CD14-positive monocyte (primary cell): ENCODE measurements around the gene CXCR4. TPM values are rescaled to one million over a fixed set of nuclear protein-coding genes. Genes with fewer than 3 reads are reported as not detected.
A peak's percentile ranks its signal among the peaks of the same experiment; 100 is the strongest.

ENCODE experiments used
- DNase-seq, 3 donors: peaks; one replicate each; pipeline ENCODE4 v3.0.0-alpha.2; 2011 to 2022
- H2AFZ ChIP-seq: 2 replicates; pipeline ENCODE4 v1.6.0; 2012; ENCODE audit warnings: mild to moderate bottlenecking, low read depth, low read length, inconsistent platforms; ENCODE audit not compliant: insufficient read depth, poor library complexity, severe bottlenecking
- H3K27ac ChIP-seq, 2 donors: 1 replicate in 1 of 2; 2 replicates in 1 of 2; pipeline ENCODE4 v1.5.1; 2012 to 2013; ENCODE audit warnings: low read length in 2 of 2, control low read depth in 1 of 2, inconsistent platforms in 1 of 2, low read depth in 1 of 2, mild to moderate bottlenecking in 1 of 2
- H3K27me3 ChIP-seq, 2 donors: one replicate each; pipeline versions ENCODE4 v1.6.0 to v1.6.1; 2011 to 2013; ENCODE audit warnings: low read length in 2 of 2; ENCODE audit not compliant: control insufficient read depth in 2 of 2, insufficient read depth in 2 of 2
- H3K36me3 ChIP-seq, 2 donors: replicated peaks in 1 of 2; 1 replicate in 1 of 2; 2 replicates in 1 of 2; pipeline versions ENCODE4 v1.5.1 to v1.6.1; 2012 to 2013; ENCODE audit warnings: low read length in 2 of 2, control low read depth in 1 of 2, inconsistent platforms in 1 of 2, mild to moderate bottlenecking in 1 of 2; ENCODE audit not compliant: insufficient read depth in 2 of 2, control insufficient read depth in 1 of 2
- H3K4me1 ChIP-seq, 2 donors: 1 replicate in 1 of 2; 2 replicates in 1 of 2; pipeline versions ENCODE4 v1.5.1 to v1.6.1; 2012 to 2013; ENCODE audit warnings: low read length in 2 of 2, control low read depth in 1 of 2, inconsistent platforms in 1 of 2, mild to moderate bottlenecking in 1 of 2, moderate library complexity in 1 of 2; ENCODE audit not compliant: insufficient read depth in 2 of 2, control insufficient read depth in 1 of 2
- H3K4me2 ChIP-seq: replicated peaks from 2 replicates; pipeline ENCODE3; 2012; ENCODE audit warnings: low read length, moderate library complexity, mild to moderate bottlenecking; ENCODE audit not compliant: poor library complexity, severe bottlenecking; ENCODE audit errors: extremely low read depth
- H3K4me3 ChIP-seq, 3 experiments: fragments of 200-600 bp in 1 of 3; sonication (generic) in 1 of 3; replicated peaks in 1 of 3; 1 replicate in 2 of 3; 2 replicates in 1 of 3; pipeline ENCODE4 v1.5.1; 2011 to 2013; ENCODE audit warnings: low read length in 3 of 3, mild to moderate bottlenecking in 3 of 3, control low read depth in 2 of 3, low read depth in 2 of 3, inconsistent platforms in 1 of 3, moderate library complexity in 1 of 3
- H3K79me2 ChIP-seq: 2 replicates; pipeline ENCODE4 v1.6.0; 2012; ENCODE audit warnings: mild to moderate bottlenecking, control low read depth, inconsistent platforms, low read length, moderate library complexity; ENCODE audit not compliant: insufficient read depth
- H3K9ac ChIP-seq: 2 replicates; pipeline ENCODE4 v1.6.0; 2017; ENCODE audit warnings: low read length, mild to moderate bottlenecking; ENCODE audit not compliant: insufficient read depth, poor library complexity, severe bottlenecking
- H3K9me3 ChIP-seq, 2 donors: replicated peaks in 1 of 2; 1 replicate in 1 of 2; 2 replicates in 1 of 2; pipeline versions ENCODE4 v1.5.1 to v1.6.1; 2012 to 2013; ENCODE audit warnings: low read length in 2 of 2, control low read depth in 1 of 2; ENCODE audit not compliant: control insufficient read depth in 1 of 2, insufficient read depth in 1 of 2
- H4K20me1 ChIP-seq: 2 replicates; pipeline ENCODE4 v1.6.0; 2012; ENCODE audit warnings: mild to moderate bottlenecking, low read length, control low read depth, moderate library complexity; ENCODE audit not compliant: insufficient read depth
- H3K27ac Mint-ChIP-seq, 7 donors: one replicate each; pipeline ENCODE4 v1.8.0; 2020; ENCODE audit warnings: mild to moderate bottlenecking in 7 of 7, mixed read lengths in 7 of 7, moderate library complexity in 6 of 7, inconsistent platforms in 2 of 7
- H3K27me3 Mint-ChIP-seq, 3 donors: one replicate each; pipeline ENCODE4 v1.8.0; 2021 to 2022; ENCODE audit warnings: low read depth in 3 of 3, mild to moderate bottlenecking in 3 of 3, mixed read lengths in 3 of 3, moderate library complexity in 3 of 3, inconsistent platforms in 1 of 3
- H3K36me3 Mint-ChIP-seq, 2 donors: one replicate each; pipeline ENCODE4 v1.8.0; 2020; ENCODE audit warnings: mixed read lengths in 2 of 2, inconsistent platforms in 1 of 2, mild to moderate bottlenecking in 1 of 2
- H3K4me1 Mint-ChIP-seq: one replicate; pipeline ENCODE4 v1.8.0; 2020; ENCODE audit warnings: mild to moderate bottlenecking, mixed read lengths
- H3K4me3 Mint-ChIP-seq, 2 donors: one replicate each; pipeline ENCODE4 v1.8.0; 2020; ENCODE audit warnings: mild to moderate bottlenecking in 2 of 2, mixed read lengths in 2 of 2, moderate library complexity in 1 of 2
- H3K9me3 Mint-ChIP-seq, 7 donors: one replicate each; pipeline ENCODE4 v1.8.0; 2020 to 2022; ENCODE audit warnings: mixed read lengths in 7 of 7, mild to moderate bottlenecking in 6 of 7, moderate library complexity in 6 of 7, inconsistent platforms in 2 of 7
- CTCF ChIP-seq: fragments of 200-600 bp; IDR thresholded peaks from one replicate; pipeline ENCODE4 v1.8.0; 2022; ENCODE audit warnings: antibody characterized with exemption, mild to moderate bottlenecking
- WGBS: methylation state at CpG from one replicate; pipeline ENCODE4 v1.1.5; 2013; ENCODE audit warnings: missing lambda C conversion rate; ENCODE audit not compliant: insufficient coverage; 5-methylcytosine and 5-hydroxymethylcytosine counted together
- intact Hi-C, 2 donors: fragments of 100-400 bp; cut with micrococcal nuclease; formaldehyde crosslinking; loops; one replicate each; pipeline versions ENCODE4 v1.15.0 to v1.15.1; 2023
- polyA plus RNA-seq, 3 donors: library from polyadenylated mRNA; depleted of rRNA in 1 of 3; unstranded in 2 of 3; stranded (reverse) in 1 of 3; fragments of 300-500 nt in 2 of 3; fragments of >200 nt in 1 of 3; fragmentation: Illumina TruSeq in 2 of 3; gene quantifications; 1 replicate in 2 of 3; 2 replicates in 1 of 3; pipeline ENCODE4 v1.2.3, GENCODE V29; 2012 to 2021

Gene CXCR4
- polyA plus RNA-seq, 3 donors, result 140 to 1,274 (median 391) TPM

GRCh38 chr2:136149011-136149410 is 31.1 kb upstream of the CXCR4 start:
- Histone ChIP-seq H3K36me3 (no peaks in the 10 kb centered on the region), H3K27ac (no peak overlapping the region), H3K4me3 (no peak overlapping the region), H3K9me3 (no peaks in the 10 kb centered on the region), H3K9ac (no peak overlapping the region), H3K4me2 (no peak overlapping the region), H3K79me2 (no peaks in the 10 kb centered on the region), H4K20me1 (no peaks in the 10 kb centered on the region), H3K4me1 (peaks cover 0 to 14% of the 10 kb centered on the region in 2 donors), H3K27me3 (no peaks in the 10 kb centered on the region), H2AFZ (no peak overlapping the region)
- H3K27ac Mint-ChIP-seq, result peak overlapping the region in 2 of 7 donors; percentile 12 to 59
- TF ChIP-seq CTCF, result no peak
- intact Hi-C loops, result no loop called here
- no peak overlapping the region for H3K4me3 Mint-ChIP-seq
- WGBS, result 60% methylated on average over 1 of the region's 1 CpG
- no peak for DNase-seq
- peaks cover 24% of the 10 kb centered on the region for H3K4me1 Mint-ChIP-seq
- peaks cover 0 to 1% of the 10 kb centered on the region in 2 donors for H3K36me3 Mint-ChIP-seq
- H3K9me3 Mint-ChIP-seq, result peaks cover 0 to 9% (median 4%) of the 10 kb centered on the region in 7 donors
- H3K27me3 Mint-ChIP-seq, result no peaks in the 10 kb centered on the region

GRCh38 chr2:136146564-136146963 is 28.6 kb upstream of the CXCR4 start:
- H3K9me3 ChIP-seq, result no peaks in the 10 kb centered on the region
- no peak for TF ChIP-seq CTCF
- no peak overlapping the region for H3K27ac ChIP-seq
- peaks cover 0 to 9% (median 3%) of the 10 kb centered on the region in 7 donors for H3K9me3 Mint-ChIP-seq
- no peaks in the 10 kb centered on the region for H4K20me1 ChIP-seq
- peaks cover 23% of the 10 kb centered on the region for H3K4me1 Mint-ChIP-seq
- intact Hi-C loops, result no loop called here
- no peaks in the 10 kb centered on the region for H3K27me3 ChIP-seq
- DNase-seq, result no peak
- H3K36me3 Mint-ChIP-seq, result peaks cover 0 to 1% of the 10 kb centered on the region in 2 donors
- peaks cover 9 to 25% of the 10 kb centered on the region in 2 donors for H3K4me1 ChIP-seq
- no peak overlapping the region for H3K4me3 ChIP-seq
- H3K36me3 ChIP-seq, result no peaks in the 10 kb centered on the region
- no peak overlapping the region for H3K4me3 Mint-ChIP-seq
- no peaks in the 10 kb centered on the region for H3K79me2 ChIP-seq
- no peak overlapping the region for H3K4me2 ChIP-seq
- no peak overlapping the region for H3K27ac Mint-ChIP-seq
- no peaks in the 10 kb centered on the region for H3K27me3 Mint-ChIP-seq
- H3K9ac ChIP-seq, result no peak overlapping the region
- no peak overlapping the region for H2AFZ ChIP-seq
